AML-193 (cell line): Measurements from ENCODE around the gene GALNT9.

Experiments
- DNase-seq, 2 experiments: peaks; one replicate each; lab custom pipeline; 2025; lab: John Stamatoyannopoulos, UW

GALNT9 gene

DNA sequence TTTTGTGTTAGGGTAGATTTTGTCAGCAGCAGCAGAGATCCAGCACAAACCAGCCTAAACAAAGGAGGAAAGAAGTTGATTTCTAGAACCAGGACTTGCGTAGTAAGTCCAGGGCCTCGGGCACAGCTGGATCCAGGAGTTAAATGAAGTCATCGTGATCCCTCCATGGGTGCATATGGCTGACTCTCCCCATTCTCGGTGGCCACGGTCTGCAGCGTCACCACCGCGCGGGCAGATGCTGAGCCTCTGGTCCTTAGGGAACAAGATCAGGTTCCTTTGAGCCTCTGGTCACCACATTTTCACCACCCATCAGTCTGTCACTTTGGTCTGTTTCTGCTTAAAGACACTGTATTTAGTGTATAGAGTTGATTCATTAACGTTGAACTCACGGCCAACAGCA lies 14.8 kb upstream of the GALNT9 start:
- DNase-seq: no peak

DNA sequence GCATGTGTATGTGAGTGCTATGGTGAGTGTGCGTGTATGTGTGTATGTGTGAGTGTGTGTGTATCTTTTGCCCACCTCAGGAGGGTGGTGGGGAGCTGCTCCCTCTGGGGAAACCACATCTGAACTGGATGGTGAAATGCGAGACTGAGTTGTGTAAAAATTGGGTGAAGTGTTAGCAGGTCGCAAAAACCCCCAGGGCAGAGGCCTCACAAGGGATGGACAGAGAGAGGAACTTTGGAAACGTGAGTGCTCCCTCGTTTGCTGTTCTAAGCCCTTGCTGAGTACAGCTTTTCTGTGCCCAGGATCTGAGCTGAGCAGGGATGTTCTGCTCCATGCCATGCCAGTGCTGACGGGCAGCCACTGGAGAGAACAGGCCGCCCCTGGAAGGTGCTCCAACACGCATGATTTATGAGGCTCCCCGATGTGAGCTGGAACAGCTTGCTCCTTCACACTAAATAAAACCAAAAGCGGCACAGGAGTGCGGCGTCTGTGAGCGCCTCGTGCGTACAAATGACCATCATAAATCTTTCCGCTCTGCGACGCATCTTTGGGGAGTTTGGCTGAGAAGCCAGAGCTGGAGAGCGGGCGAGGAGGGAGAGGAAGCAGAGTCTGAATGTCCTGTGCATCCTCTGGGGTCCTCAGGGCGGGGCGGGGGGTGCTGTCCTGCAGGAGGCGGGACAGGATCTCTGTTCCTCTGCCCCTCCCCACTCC lies 14.1 kb upstream of the GALNT9 start:
- no peak for DNase-seq

DNA sequence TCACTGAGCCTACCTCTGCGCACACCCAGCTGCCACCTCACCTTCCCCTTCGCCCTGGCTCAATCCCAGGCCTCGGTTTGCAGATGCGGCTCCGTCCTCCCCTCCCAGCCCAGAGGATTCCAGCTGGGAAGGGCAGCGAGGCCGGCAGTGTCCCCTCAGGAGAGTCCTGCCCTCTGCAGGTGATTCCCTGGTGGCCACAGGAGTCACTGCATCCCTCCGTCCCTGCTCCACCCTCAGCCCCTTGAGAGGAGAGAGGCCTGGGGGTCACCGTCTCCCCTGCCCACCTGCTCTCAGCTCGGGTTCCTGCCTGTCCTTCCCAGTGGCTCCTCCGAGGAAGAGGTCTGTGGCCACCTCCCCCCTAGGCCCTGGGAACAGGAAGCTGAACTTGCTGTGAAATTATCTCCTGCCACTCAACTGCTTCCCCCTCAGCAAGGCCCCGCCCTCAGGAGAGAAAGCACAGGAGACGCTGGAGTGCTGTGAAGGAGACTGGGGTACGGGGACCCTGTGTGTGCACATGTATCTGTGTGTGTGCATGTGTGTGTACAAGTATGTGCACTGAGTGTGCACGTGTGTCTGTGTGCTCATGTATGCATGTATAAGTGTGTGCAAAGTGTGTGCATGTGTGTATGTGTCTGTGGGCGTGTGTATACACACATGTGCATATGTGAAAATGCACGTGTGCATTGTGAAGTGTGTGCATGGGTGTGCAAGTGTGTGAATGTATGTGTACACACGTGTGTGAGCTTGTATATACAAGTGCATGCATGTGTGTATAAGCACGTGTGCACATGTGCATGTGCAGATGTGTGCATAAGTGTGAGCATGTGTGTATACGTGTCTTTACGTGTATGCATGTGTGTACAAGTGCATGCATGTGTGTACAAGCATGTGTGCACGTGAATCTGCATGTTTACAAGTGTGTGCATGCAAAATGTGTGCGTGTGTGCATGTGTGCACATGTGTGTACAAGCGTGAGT lies 13.2 kb upstream of the GALNT9 start:
- no peak for DNase-seq

GRCh38 chr12:132341318-132342050 lies 12.1 kb upstream of the GALNT9 start:
- DNase-seq: no peak

DNA sequence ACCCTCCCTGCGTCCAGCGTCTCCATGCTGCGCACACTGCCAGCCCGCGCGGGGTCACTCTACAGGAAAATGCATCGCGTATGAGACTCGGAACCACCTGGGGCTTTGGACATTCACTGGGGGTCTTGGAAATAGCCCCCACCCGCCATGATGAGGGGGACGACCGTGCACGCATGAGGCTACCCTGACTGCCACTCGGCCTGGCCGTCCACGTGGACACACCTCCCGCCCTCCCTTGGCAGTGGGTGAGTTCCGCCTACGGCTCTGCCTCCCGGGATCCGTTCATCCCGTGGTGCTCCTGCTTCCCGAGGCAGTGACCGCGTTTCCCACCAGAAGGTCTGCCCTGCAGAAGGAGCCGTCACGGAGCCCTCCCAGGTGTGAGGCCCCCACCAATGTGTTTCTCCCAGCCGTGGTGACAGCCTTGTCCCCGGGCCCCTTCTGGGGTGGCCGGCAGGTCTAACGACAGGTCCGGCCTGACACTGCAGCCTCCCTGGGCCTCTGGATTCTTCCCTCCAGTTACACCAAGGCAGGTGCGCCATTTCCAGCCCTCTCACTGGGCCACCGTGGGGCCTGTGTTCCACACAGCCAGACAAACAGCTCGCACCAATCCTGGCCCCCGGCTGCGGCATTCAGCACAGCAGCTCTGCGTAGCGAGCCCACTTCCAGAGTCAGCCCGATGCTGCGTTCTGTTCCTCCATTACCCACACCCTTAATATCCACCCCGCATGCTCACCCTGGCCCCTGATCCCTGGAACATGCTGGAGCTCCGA lies 11.1 kb upstream of the GALNT9 start:
- DNase-seq: no peak

GRCh38 chr12:132339856-132340255 lies 10.5 kb upstream of the GALNT9 start:
- DNase-seq: no peak

- DNase-seq: no peak
Observed at GRCh38 chr12:132338781-132339180, 9.4 kb upstream of the GALNT9 start.

GRCh38 chr12:132338311-132338710 lies 8.9 kb upstream of the GALNT9 start:
- no peak for DNase-seq

DNA sequence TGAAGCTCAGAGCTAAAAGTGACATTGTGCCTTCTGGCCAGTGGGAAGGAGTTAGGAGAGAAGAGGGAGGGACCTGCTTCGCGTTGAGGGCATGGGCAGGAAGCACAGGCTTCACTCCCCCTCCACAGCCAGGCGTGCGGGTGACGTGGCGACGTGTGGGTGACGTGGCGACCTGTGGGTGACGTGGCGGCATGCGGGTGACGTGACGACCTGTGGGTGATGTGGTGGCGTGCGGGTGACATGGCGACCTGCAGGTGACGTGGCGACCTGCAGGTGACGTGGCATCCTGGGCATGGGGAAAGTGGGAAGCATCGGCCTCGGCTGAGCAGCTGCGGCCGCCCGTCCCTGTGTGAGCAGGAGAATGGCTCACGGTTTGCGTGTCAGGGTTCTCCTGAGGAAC lies 8.2 kb upstream of the GALNT9 start:
- DNase-seq: no peak

DNA sequence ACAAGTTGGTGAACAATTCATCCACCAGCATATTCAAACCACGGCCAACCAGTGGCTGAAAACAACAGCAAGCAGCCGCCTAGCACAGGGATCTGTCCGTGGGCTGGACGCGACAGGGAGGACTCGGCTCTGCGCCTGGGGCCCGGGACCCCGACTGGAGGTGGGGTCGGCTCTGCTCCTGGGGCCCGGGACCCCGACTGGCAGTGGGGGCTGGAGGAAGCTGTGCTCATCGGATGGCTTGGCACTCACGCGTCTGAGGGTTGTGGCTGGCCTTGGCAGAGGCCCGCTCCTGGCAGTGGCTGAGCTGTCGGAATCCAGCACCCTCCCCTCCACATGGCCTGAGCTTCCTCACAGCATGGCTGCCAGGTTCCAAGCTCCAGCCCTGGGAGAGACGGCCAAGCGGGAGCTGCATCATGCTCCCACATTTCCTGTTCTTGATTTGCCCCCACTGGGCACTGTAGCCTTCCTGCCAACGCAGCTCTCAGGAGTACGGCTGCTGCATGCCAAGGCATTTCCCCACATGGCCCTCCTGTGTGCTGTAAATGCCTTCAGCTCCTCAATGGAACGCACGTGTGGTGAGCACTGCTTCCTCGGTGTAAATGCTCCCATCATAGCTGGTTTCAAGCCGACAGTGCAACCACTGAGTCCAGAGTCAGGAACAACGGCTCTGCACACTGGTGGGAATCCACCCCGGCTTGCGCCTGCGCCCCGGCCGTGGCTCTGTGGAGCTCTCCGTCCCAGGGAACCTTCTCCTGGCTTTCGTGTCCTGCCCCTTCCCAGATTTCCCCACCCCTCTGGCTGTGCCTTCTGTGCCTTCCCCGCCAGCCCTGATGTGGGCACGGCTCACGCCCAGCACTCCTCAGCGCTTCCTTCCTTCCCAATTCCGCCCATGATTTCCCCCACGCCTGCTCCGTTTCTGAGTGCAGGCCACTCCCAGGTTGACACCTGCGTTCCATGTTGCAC lies 7.3 kb upstream of the GALNT9 start:
- no peak for DNase-seq

DNA sequence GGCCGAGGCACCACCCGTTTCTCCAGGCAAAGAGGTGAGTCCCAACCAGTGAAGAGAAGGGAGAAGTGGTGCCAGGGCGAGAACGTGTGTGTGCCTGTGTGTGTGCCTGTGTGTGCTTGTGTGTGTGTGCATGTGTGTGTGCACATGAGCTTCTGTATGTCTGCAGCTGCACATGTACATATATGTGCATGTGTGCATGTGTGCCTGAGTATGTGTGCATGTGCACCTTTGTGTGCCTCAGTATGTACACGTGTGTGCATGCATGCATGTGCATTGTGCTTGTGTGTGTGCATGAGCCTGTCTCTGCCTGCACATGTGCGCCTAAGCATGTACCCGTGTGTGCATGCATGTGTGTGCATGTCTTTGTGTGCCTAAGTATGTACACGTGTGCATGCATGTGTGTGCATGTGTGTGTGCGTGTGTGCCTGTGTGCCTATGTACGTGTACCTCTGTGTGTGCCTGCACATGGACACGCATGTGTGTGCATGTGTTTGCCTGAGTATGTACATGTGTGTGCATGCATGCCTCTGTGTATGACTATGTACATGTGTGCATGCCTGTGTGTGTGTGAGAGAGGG lies 5.9 kb upstream of the GALNT9 start:
- no peak for DNase-seq

GRCh38 chr12:132333766-132334165 lies 4.4 kb upstream of the GALNT9 start:
- DNase-seq: no peak

DNA sequence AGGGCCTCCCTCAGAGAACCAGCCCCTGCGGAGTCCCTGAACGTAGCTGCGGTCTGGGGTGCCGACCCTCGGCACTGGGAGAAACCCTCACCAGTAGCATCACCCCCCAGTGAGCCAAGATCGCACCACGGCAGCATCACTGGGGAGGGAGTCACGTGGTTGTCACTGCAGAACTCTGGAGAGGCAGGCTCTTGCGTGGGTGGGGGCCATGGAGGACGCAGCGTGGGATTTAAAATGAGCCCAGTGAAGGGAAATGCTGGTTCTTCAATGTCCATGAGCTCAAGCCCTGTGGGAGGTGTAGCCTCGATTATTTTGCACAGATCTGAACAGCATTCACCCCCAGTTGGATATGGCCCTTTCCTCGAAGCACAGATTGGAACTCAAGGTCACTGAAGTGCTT lies 3.9 kb upstream of the GALNT9 start:
- DNase-seq: no peak

DNA sequence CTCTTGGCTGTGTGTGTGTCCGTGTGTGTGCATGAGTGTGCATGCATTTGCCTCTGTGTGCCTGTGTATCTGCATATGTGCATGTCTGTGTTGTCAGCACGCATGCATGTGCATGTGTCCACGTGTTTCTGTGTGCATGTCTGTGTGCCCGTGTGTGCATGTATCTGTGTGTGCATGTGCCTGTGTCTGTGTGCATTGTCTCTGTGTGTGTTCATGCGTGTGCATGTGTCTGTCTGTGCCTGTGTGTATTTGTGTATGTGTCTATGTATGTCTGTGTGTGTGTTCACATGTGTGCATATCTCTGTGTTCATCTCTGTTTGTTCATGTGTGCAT lies 1.1 kb upstream of the GALNT9 start:
- DNase-seq: no peak

DNA sequence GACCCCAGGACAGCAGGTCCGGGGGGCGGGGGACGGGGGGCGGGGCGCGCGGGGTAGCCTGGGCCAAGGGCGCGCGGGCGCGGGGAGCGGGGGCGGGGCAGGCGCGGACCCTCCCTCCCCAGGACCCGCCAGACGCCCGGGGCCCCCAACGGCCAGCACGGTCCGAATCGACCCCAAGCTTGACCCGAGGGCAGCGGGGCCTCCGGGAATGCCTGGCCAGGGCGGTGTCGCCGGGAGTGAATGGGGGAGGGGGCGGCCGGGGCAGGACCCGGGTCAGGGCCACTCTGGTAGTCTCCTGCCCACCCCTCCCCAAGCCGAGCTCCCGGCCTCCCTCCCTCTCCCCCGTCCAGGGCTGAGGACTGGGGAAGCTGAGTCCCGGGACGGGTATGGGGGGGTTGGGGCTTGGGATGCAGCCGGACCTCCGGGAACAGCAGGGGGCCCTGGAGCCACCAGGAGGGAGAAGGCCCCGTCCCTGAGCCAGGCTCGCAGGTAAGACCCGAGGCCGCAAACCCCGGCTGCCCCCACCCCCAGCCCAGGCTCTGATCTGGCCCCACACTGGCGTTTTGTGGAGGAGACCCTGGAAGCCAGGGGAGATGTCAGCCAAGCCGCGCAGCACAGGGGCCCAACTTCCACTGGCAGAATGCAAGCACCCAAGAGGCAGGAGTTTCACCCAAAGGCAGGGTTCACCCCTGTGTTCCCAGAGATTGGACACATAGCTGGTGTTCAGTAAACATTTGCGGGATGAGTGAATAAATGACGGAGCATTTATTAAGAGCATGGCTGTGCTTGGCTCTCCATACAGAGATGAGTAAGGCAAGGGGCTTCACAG lies 545 bp upstream of the GALNT9 start:
- no peak for DNase-seq

GRCh38 chr12:132328282-132329029 lies 933 bp downstream of the GALNT9 start:
- no peak for DNase-seq

DNA sequence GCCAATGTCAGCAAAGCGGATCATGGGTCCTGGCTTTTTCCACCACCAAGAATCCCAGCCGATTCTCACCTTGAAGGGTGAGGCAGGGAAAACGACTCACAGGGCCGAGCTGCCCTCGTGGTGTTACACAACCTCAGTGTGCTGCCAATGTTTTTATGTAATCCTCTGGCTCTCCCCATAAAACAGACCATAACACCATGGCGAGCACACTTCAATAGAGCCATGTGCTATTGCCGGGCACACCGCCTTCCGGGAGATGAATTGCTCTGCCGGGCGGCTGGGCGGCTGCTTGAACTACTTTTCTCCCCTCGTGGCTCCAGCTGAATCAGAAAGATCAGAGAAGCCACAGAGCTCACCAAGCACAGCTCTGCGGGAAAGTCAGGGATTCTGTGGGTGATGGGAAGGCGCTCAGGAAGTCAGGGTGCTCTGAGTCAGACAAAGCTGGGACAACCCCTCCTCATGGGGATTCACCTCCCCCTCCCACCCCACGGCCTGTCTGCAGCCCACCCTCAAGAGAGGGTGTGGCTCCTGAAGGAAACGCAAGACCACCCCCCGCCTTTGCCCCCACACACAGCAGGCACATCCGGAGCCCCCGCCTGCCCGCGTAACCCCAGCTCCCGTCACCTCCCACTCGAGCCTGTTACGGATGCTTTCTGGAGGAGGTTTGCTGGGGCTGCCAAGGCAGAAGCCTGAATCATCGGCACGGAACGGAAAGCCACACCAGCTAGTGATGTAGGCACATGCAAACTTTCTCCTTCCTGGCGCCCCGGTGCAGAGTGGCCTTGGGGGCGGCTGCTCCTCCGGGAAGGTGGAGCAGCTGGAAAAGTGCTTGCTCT lies 1.8 kb downstream of the GALNT9 start:
- peak; percentile 2 to 14 for DNase-seq

GRCh38 chr12:132326646-132327045 lies 2.7 kb downstream of the GALNT9 start:
- DNase-seq: no peak
